Activated CD8-positive, alpha-beta T cell treated with anti-CD3 and anti-CD28 coated beads, Interleukin-2, amount 10 ng/mL, durations not matched to agents 7 days and 5 days (primary cell): ENCODE data around the gene TRAK1. TPM values are rescaled to one million over a fixed set of nuclear protein-coding genes. Genes with fewer than 3 reads are reported as not detected.

Source experiments
- ATAC-seq: fragments of 150-1000 bp; cut with Tn5 transposase; one replicate; pipeline ENCODE4 v1.10.0; 2021; ENCODE audit warnings: moderate library complexity
- CTCF ChIA-PET: fragments of 350-600 bp; sonication (Branson Sonifier 250); formaldehyde crosslinking; loops from one replicate; lab custom pipeline; 2021; ENCODE audit warnings: antibody characterized with exemption; lab: Charles Lee
- POLR2A ChIA-PET: fragments of 350-600 bp; sonication (Branson Sonifier 250); formaldehyde crosslinking; loops from one replicate; lab custom pipeline; 2021; ENCODE audit warnings: antibody characterized with exemption; lab: Charles Lee
- DNase-seq: peaks from one replicate; pipeline ENCODE4 v3.0.0-alpha.2; 2020
- H3K27ac Mint-ChIP-seq: one replicate; pipeline ENCODE4 v1.8.0; 2021; ENCODE audit warnings: mild to moderate bottlenecking, mixed read lengths
- H3K27me3 Mint-ChIP-seq: one replicate; pipeline ENCODE4 v1.8.0; 2021; ENCODE audit warnings: low read depth, mixed read lengths
- H3K36me3 Mint-ChIP-seq: one replicate; pipeline ENCODE4 v1.8.0; 2021; ENCODE audit warnings: low read depth, mixed read lengths
- H3K4me1 Mint-ChIP-seq: one replicate; pipeline ENCODE4 v1.8.0; 2021; ENCODE audit warnings: low read depth, mixed read lengths
- H3K4me3 Mint-ChIP-seq: one replicate; pipeline ENCODE4 v1.8.0; 2021; ENCODE audit warnings: mild to moderate bottlenecking, mixed read lengths
- H3K9me3 Mint-ChIP-seq: one replicate; pipeline ENCODE4 v1.8.0; 2022; ENCODE audit warnings: mixed read lengths; ENCODE audit not compliant: insufficient read depth
- total RNA-seq, 2 experiments: library from RNA; stranded (reverse); gene quantifications; one replicate each; pipeline ENCODE4 v1.2.3, GENCODE V29; 2021

The TRAK1 gene
- total RNA-seq, 2 experiments from 2014 or later = 28.6 to 28.7 TPM

DNA sequence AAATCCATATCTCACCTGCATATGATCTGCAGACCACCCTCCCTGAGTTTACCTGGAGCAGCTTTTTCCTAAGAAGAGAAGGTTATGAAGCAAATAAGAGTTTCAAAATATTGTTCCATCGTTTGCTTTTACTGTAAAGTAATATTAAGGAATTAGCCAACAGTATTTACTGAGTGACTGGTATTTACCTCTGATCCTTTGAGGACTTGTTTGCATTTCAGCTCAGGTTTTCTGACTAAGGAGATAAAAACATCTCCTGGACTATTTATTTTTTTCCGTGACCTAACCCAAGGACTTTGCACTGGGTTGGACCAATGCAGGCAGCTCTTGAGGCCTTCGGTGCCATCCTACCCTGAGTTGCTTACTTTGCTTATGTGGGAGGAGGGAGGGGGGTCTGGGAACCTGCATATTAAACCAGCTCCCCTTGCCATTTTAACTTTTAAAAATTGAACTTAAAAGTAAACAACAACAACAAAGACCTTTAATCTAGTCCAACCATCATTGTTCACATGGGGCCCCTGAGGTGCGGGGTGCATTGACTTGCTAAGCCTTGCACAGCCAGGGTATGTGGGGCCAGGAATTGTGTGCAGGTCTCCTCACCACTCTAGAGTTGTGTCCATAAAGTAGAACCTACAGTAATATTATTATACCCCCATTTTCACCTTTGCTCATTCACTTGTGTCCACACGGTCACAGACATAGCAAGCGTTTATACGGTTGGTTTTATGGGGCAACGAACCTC lies 39.3 kb downstream of the TRAK1 start:
- Mint-ChIP-seq H3K27ac (no peak overlapping the region), H3K4me3 (no peak overlapping the region), H3K4me1 (peaks cover 3% of the 10 kb centered on the region), H3K27me3 (no peaks in the 10 kb centered on the region), H3K36me3 (peaks cover 7% of the 10 kb centered on the region), H3K9me3 (no peaks in the 10 kb centered on the region)
- ChIA-PET POLR2A (no interaction called here), CTCF (interaction anchor here (1.1 to 1.6 kb wide), 3 partner anchors 13 to 61 kb away, joined by 3 to 5 read pairs (median 4); no protein-coding TSS in a partner anchor)
- DNase-seq = no peak
- ATAC-seq = no peak

DNA sequence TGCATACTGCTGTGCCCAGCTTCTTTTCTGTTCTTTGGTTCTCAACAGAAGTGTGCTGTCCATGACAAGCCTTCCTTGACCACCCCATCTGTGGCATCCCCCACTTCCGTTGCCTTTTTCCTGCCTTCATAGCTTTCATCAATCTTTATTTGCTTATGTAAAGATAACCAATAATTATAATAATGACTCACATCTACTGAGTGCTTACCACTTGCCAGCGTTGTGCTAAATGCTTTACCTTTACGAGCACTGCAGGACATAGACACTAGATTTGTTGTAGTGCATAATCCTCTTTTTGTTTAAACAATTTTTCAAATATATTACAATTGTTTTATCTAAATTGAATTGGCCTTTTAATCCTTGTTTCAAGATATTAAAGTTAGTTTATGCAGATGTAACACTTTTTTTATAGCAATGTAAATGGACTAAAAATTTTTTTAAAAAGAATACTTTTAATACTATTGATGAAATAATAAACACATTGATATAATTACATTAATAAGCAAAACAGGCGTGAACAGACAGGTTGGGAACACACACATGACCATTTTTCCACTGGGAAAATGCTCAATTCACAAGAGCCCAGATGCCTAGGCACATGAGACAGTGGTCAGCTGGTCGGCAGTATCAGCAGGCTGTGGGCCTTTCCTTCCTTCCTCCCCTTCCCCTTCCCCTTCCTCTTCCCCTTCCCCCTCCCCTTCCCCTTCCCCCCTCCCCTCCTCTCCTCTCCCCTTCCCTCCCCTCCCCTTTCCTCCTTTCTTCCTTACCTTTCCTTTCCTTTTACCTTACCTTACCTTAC lies 42.5 kb downstream of the TRAK1 start:
- ChIA-PET POLR2A (no interaction called here), CTCF (interaction anchor here (1.6 to 2.2 kb wide), 2 partner anchors 11 to 57 kb away, joined by 5 to 6 read pairs; no protein-coding TSS in a partner anchor)
- ATAC-seq (no peak), DNase-seq (no peak)
- H3K4me1 Mint-ChIP-seq = no peaks in the 10 kb centered on the region
- H3K4me3 Mint-ChIP-seq = no peak overlapping the region
- H3K9me3 Mint-ChIP-seq = no peaks in the 10 kb centered on the region
- H3K36me3 Mint-ChIP-seq = no peaks in the 10 kb centered on the region
- no peaks in the 10 kb centered on the region for H3K27me3 Mint-ChIP-seq
- H3K27ac Mint-ChIP-seq = no peak overlapping the region

DNA sequence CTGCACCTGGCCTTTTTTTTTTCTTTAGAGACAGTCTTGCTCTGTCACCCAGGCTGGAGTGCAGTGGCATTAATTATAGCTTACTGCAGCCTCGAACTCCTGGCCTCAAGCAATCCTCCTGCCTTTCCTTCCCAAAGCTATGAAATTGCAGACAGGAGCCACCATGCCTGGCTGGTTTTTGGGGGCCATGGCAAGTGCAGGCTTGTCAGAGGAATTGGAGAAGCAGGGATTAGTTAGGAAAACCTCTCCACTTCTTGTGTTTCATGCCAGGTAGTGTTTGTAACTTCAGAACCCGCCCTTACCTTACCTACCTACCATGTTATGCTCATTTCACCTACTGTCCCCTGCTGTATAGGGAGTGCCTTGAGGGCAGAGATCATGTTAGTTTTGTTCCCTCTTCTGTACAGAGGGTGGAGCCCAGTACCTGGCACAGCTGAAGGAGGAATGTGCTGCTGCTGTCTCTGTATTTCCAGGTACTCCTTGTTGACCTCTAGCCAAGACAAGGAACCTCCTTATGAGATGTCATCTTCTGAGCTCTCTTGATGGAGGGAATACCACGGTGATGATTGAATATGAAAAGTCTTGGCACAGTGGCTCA lies 43.8 kb downstream of the TRAK1 start:
- Mint-ChIP-seq H3K27ac (peak overlapping the region; percentile 35), H3K9me3 (no peaks in the 10 kb centered on the region), H3K27me3 (no peaks in the 10 kb centered on the region), H3K36me3 (no peaks in the 10 kb centered on the region), H3K4me3 (no peak overlapping the region), H3K4me1 (no peaks in the 10 kb centered on the region)
- ChIA-PET CTCF (interaction anchor here (1.6 to 2.2 kb wide), 2 partner anchors 10 to 56 kb away, joined by 5 to 6 read pairs; no protein-coding TSS in a partner anchor), POLR2A (no interaction called here)
- no peak for DNase-seq
- no peak for ATAC-seq

DNA sequence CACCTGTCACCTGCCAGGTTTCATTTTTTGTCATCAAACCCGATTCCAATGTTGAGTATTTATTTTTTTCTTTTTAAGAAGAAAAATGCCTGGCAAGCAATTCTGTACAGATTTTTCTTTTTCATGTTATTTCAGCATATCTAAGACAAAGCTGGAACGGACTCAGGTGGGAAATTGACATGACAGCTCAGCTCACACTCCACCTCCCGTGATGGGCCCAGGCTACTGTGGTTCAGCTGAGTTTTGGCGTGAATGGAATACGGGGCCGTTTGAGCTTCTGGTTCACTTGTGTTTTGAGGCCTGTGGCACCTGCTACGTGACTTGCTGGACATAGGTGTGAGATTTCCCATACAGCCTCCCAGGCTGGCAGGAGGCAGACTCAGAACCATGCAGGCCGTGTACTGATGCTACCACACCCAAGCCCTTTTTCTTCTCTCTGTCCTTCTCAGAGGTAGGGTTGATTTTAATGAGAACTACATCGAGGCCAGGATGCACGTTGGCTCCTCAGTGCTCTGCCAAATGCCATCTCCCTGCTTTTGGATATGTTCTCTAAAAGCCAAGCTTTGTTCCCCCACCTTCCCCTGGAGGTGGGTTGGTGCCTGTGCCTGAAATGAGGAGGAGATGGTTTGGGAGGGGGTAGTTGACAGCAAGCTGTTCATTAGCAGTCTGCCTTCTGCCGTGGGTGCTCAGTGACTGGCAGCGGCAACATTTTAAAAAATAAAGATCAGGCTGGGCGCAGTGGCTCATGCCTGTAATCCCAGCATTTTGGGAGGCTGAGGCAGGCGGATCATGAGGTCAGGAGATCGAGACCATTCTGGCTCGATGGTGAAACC lies 48.7 kb downstream of the TRAK1 start:
- ChIA-PET CTCF (interaction anchor here (1.3 kb wide), 1 partner anchor 20 kb away, joined by 4 read pairs; no protein-coding TSS in a partner anchor), POLR2A (no interaction called here)
- Mint-ChIP-seq H3K4me1 (peaks cover 3% of the 10 kb centered on the region), H3K9me3 (no peaks in the 10 kb centered on the region), H3K27ac (no peak overlapping the region), H3K4me3 (no peak overlapping the region), H3K27me3 (no peaks in the 10 kb centered on the region), H3K36me3 (no peaks in the 10 kb centered on the region)
- DNase-seq = no peak
- no peak for ATAC-seq

DNA sequence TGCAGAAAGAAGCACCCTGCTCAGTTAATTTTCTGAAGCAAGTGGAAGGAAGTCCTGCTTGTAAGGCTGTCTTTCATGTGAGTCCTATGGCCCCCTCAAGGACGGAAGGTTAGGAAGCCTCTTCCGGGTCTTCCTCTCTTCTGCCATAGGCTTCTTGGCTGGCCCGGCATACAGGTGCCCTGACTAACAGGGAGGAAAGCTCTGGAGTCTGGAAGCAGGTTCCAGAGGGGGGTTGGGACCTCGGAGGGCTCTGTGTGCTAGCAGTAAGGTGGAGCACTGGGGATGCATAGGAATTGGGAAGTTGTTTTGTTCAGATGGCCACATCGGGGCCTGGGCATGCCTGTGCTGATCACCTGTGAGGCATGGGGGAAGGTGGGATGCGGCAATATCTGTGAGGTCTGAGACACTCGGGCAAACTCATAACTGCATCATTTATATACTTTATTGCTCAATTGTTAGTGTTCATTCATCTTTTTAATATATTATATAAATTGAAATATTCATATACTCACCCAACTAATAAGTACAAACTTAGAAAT lies 49.6 kb downstream of the TRAK1 start:
- no peaks in the 10 kb centered on the region for H3K9me3 Mint-ChIP-seq
- no peak overlapping the region for H3K27ac Mint-ChIP-seq
- no peaks in the 10 kb centered on the region for H3K27me3 Mint-ChIP-seq
- DNase-seq = no peak
- no peak overlapping the region for H3K4me3 Mint-ChIP-seq
- ChIA-PET POLR2A (no interaction called here), CTCF (no interaction called here)
- peaks cover 3% of the 10 kb centered on the region for H3K4me1 Mint-ChIP-seq
- ATAC-seq = no peak
- no peaks in the 10 kb centered on the region for H3K36me3 Mint-ChIP-seq

DNA sequence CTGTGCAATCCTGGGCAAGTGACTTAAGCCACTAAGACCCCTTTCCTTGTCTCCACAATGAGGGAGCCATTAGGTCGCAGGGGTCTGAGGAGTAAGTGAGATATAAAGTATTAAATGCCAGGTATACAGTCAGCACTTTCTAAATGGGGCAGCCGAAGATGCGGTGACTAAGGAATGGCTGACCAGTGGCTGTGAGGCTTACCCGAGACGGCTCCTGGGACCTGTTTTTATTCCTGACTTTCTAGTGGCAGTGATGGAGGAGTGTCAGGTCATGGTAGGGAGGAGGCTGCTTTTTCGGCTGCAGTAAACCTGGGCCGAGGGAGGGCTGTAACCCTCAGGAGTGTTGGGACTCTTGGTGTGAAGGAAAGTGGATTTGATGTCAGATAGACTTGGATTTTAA lies 52.3 kb downstream of the TRAK1 start:
- ChIA-PET CTCF (interaction anchor here (1.3 kb wide), 1 partner anchor 48 kb away, joined by 3 read pairs; no protein-coding TSS in a partner anchor), POLR2A (no interaction called here)
- Mint-ChIP-seq H3K4me1 (peaks cover 14% of the 10 kb centered on the region), H3K27ac (no peak overlapping the region), H3K4me3 (no peak overlapping the region), H3K27me3 (no peaks in the 10 kb centered on the region), H3K9me3 (no peaks in the 10 kb centered on the region), H3K36me3 (no peaks in the 10 kb centered on the region)
- DNase-seq (no peak), ATAC-seq (no peak)

DNA sequence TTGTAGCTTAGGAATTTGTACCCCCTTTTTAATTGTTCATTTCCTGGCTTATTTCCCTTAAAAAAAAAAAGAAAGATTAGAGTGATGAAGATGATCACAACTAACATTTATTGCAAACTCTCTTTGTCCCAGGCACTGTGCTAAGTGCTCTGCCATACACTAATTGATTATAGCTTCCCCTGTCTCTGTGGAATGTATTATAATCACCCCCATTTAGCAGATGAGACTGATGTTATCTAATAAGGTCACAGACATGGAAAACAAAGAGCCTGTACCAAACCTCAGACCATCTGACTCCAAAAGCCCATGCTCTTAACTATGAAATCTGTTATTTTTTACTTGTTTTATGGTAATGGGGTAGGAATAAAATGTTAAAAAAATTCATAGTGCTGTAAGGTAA lies 53.1 kb downstream of the TRAK1 start:
- peaks cover 22% of the 10 kb centered on the region for H3K4me1 Mint-ChIP-seq
- POLR2A ChIA-PET = no interaction called here
- ATAC-seq = no peak

DNA sequence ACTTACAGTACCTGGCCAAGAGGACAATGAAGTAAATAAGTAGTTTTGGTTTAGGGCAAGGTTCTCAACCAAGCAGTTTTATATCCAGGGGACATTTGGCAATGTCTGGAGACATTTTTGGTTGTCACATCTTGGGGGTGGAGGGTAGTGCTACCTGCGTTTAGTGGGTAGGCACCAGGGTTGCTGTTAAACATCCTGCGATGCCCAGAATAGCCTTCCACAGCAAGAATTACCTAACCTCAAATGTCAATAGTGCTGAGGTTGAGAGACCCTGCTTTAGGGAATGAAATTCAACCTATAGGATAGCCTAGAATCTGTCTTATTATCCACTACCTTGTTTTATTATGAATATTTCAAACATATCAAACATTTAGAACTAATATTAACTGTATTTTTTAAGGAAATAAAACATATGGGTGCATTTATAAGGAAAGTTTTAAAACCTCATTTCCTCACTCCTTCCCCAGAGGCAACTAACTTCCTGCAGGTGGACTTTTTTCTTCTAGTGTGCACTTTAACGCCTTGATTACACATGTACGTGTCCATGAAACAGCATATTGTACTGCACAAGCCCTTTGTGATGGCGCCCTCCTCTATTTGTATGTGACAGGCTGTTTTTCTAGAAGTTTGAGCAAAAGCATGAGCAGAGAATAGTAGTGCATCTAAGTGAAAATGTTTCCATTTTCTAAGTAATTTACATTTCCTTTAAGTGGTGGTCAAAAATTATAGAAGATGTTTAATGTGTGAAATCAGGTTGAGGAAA lies 57.1 kb downstream of the TRAK1 start:
- ATAC-seq = no peak
- H3K27me3 Mint-ChIP-seq = no peaks in the 10 kb centered on the region

More for the DNA sequence above, 53.1 kb downstream of the TRAK1 start:
- Mint-ChIP-seq H3K27ac (no peak overlapping the region), H3K9me3 (no peaks in the 10 kb centered on the region), H3K27me3 (no peaks in the 10 kb centered on the region), H3K36me3 (no peaks in the 10 kb centered on the region), H3K4me3 (no peak overlapping the region)
- CTCF ChIA-PET = interaction anchor here (1.3 to 1.9 kb wide), 2 partner anchors 9 to 47 kb away, joined by 3 to 6 read pairs; no protein-coding TSS in a partner anchor
- DNase-seq = no peak

DNA sequence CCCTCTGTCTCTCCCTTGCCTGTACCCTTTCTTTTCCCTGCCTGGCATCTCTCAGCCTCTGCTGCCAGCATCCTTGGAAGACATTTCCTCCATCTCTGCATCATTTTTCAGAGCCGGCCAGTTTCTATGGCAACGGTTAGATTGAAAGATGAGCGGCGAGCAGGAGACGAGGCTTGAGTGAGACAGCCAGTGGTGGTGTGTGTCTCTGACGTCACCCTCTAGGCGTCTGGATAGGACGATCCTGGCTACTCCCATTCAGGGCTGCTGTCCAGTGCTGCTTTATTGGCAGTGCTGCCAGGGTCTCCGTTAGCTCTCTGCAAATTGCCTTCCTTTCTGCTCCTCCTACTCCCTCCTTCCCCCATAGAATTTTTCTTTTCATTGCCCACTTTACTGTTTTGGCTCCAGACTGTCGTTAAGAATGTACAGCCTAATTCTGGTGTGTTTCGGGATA lies 57.9 kb downstream of the TRAK1 start:
- DNase-seq (no peak), ATAC-seq (no peak)
- CTCF ChIA-PET = interaction anchor here (1.7 kb wide), 1 partner anchor 42 kb away, joined by 9 read pairs; no protein-coding TSS in a partner anchor
- POLR2A ChIA-PET = no interaction called here
- Mint-ChIP-seq H3K36me3 (no peaks in the 10 kb centered on the region), H3K27ac (no peak overlapping the region), H3K27me3 (no peaks in the 10 kb centered on the region), H3K4me3 (no peak overlapping the region), H3K4me1 (peaks cover 36% of the 10 kb centered on the region), H3K9me3 (no peaks in the 10 kb centered on the region)

More for the DNA sequence above, 57.1 kb downstream of the TRAK1 start:
- Mint-ChIP-seq H3K4me1 (peaks cover 36% of the 10 kb centered on the region), H3K4me3 (peak overlapping the region; percentile 1), H3K36me3 (no peaks in the 10 kb centered on the region), H3K9me3 (no peaks in the 10 kb centered on the region), H3K27ac (peak overlapping the region; percentile 57)
- POLR2A ChIA-PET = no interaction called here
- DNase-seq = no peak
- CTCF ChIA-PET = interaction anchor here (1.7 kb wide), 1 partner anchor 43 kb away, joined by 9 read pairs; no protein-coding TSS in a partner anchor

DNA sequence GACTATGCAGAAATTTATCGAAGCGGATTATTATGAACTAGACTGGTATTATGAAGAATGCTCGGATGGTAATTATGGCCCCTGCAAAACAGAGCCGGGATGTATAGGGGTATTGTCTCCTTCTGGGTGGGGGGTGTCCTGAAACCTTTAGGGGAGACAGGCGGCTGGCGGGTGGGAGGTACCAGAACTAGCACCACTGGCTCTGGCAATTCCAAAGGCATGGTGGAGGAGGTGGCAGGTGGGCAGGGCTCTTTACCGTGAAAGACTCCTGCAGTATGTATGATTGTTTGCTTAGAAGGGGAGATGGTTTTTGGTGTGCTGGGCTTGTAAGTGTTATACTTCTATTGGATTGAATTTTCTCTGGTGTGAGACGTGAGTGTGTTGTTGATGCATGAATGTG lies 58.4 kb downstream of the TRAK1 start:
- DNase-seq (no peak), ATAC-seq (no peak)
- CTCF ChIA-PET = interaction anchor here (1.7 kb wide), 1 partner anchor 42 kb away, joined by 9 read pairs; no protein-coding TSS in a partner anchor
- H3K27me3 Mint-ChIP-seq = no peaks in the 10 kb centered on the region
- H3K9me3 Mint-ChIP-seq = no peaks in the 10 kb centered on the region
- H3K4me1 Mint-ChIP-seq = peaks cover 33% of the 10 kb centered on the region
- H3K36me3 Mint-ChIP-seq = no peaks in the 10 kb centered on the region
- H3K27ac Mint-ChIP-seq = no peak overlapping the region
- POLR2A ChIA-PET = no interaction called here
- H3K4me3 Mint-ChIP-seq = no peak overlapping the region
